NCI-H524 (cell line): ENCODE results near the gene ZNF571.
A peak's percentile ranks its signal among the peaks of the same experiment; 100 is the strongest.

Experiments
- DNase-seq, 2 experiments: peaks; one replicate each; lab custom pipeline; 2025; lab: John Stamatoyannopoulos, UW

The ZNF571 gene

DNA sequence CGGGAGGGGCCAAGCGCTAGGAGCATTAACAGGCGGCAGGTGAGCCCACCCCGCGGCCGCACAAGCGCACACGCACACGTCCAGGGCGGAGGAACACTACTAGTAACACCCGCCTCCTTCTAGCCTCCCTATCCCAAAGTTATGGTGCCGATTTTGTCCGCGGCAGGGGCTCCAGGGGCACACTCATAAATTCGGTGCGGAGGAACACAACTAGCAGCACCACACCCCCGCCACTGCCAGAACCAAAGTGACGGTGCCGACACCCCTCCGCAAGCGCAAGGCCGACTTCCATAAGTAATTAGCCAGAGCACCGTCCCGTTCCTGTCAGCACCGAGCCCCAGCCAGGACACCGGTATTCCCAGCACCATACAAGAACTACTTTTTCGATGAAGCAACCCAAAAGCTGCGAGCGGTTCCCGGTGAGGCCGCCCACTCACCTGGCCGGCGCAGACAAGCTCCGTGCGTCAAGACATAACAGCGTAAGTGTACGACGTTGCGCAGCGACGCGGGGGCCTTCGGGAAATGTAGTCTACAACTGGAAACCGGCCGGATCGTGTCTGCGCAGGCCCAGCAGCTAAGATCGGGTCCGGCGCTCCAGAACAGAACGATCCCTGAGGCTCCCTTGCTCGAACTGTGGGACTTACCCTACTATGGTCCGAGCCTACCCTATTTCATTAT, at the start of gene ZNF571, which contains the start of gene ZNF540:
Gene ZNF571, minus strand, starts transcription at position 489 of the 678 bp plus-strand sequence. CDS start 8,116 bp downstream, outside the sequence.
Gene ZNF540, plus strand, starts transcription at position 573 of the 678 bp plus-strand sequence. CDS start 3,572 bp downstream, outside the sequence.
- DNase-seq, result peak; percentile 93 to 96

- DNase-seq, result no peak
Measured at GRCh38 chr19:37635076-37636056, 40.8 kb upstream of the ZNF571 start.

DNA sequence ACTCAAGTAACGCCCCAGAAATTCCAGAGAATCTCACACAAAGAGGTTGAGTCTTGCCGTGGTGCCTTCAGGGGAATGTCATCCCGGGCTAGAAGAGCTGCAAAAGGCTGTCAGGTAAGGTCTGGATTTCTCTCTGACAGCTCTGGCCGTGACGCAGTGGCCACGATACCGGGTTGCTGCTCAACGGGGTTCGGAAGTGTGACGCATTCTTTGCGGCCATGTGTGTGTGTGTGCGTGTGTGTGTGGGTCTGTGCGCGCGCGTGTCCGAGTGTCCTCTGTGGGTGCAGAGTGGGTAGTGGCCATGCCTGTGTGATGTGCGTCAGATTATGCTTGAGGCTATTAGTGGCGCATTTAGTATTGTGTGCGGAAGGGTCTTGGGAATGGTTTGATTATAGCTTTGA, 390 bp upstream of the ZNF571 start:
- peak in 1 of 2 experiments; percentile 47 for DNase-seq

- DNase-seq, result no peak
Measured at GRCh38 chr19:37593996-37594303, 642 bp downstream of the ZNF571 start.

GRCh38 chr19:37583340-37583739, 11.3 kb downstream of the ZNF571 start:
- no peak for DNase-seq

GRCh38 chr19:37572203-37572602, 22.4 kb downstream of the ZNF571 start:
- no peak for DNase-seq

DNA sequence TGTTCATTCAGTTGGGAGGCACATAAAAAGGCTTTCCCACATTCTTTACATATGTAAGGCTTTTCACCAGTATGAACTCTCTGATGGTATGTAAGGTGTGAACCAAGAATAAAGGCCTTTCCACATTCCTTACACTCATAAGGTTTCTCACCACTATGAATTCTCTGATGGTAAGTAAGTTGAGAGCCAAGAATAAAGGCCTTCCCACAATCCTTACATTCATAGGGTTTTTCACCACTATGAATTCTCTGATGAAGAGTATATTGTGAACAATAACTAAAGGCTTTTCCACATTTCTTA, 29.3 kb downstream of the ZNF571 start:
- no peak for DNase-seq

- DNase-seq, result no peak
Measured at GRCh38 chr19:37564624-37565369, 29.8 kb downstream of the ZNF571 start.

GRCh38 chr19:37563518-37563917, 31.1 kb downstream of the ZNF571 start:
- DNase-seq, result no peak

DNA sequence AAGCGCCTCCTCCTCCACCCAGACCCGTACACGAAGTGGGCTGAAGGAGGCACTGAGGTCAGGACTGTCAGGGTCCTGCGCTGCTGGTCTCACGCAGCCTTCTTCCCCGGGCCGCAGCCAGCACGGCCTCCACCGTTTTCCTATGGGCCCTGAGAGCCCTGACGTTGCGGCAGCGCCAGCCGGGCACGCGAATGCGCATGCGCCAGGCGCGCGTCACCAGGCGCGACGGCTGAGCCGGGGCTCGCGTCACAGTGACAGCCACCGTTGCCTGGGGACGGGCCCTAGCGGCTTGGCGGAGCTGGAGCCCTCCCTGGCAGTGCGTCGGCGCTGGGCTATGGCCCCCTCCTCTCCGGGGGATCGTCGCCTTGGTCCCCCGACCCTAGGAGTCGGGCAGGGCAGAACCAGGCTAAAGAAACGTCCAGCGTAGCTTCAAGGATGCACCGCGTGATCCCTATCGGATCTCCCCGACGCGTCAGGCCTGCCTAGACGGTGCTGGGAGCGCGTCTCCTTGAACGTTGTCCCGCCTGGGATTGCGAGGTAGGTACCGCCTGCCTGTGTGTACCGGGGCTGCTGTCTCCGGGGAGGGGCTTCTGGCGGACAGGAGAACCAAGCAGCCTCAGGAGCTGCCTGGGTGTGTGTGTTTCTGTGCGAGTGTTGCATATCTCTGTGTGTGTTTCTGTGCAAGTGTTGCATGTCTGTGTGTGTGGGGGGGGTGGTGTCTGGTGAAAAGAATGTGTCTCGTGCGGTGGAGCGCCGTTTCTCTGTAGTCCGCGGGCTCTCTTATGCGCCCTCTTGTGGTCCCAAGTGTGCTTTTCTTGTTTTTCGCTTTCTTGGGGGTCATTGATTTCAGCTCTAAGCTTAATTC, 43.2 kb downstream of the ZNF571 start:
- no peak for DNase-seq

- no peak for DNase-seq
Measured at GRCh38 chr19:37537391-37537947, 57.1 kb downstream of the ZNF571 start.

- no peak for DNase-seq
Measured at GRCh38 chr19:37519890-37520289, 74.7 kb downstream of the ZNF571 start.
